Fibroblast of pulmonary artery (primary cell): ENCODE measurements around the gene SOX30.

Experiments used
- DNase-seq: peaks from one replicate; pipeline ENCODE4 v3.0.0-alpha.2; 2010; ENCODE audit warnings: low read depth
- H3K4me3 ChIP-seq: replicated peaks from 2 replicates; pipeline ENCODE4 v1.5.1; 2011; ENCODE audit warnings: low read depth, mild to moderate bottlenecking, control low read depth, low read length, moderate library complexity
- TF ChIP-seq, protein P1 (sequence below): IDR thresholded peaks from 2 replicates; pipeline ENCODE4 v1.5.1; 2011; ENCODE audit warnings: mild to moderate bottlenecking, control low read depth, low read length, inconsistent platforms; ENCODE audit errors: missing control alignments

The SOX30 gene

DNA sequence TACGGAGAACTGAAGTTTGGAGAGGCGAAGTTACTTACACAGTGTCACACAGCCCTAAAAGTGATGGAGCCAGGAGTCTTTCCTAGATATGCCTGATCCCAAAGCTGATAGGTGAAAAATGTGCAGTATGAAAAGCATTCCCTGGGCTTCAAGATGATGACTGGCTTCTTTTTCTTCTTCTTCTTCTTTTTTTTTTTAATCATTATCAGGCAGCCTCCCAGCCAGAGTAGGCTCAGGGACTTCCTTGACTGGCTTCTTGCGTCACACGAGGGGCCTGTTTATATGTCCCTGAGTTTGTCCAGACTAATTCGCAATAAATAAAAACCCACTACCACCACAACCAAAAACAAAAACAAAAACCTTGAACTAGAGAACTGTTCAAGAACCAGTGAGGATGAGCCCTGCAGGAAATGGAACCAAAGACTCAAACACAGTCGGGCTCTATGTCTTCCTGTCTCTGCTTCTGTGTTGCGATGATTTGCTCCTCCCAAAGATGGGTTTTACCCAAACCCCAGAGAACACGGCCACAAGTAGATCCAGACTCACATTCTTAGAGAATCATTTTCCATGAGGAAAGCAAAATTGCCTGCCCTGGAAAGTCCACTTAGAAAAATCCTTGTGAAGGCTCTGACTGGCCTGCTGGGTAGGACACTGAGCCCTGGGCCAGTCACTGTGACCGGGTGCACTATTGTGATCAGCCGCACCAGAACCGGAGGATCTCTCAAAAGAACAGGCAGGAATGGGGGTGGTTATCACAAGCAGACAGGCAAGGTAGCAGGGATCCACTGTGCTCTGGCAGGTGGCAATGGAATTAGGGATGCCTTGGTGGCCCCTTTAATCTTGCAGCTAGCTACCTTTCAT lies 38.6 kb downstream of the SOX30 start:
- H3K4me3 ChIP-seq = no peak overlapping the region
- no peak for DNase-seq
- TF ChIP-seq, protein P1, sequence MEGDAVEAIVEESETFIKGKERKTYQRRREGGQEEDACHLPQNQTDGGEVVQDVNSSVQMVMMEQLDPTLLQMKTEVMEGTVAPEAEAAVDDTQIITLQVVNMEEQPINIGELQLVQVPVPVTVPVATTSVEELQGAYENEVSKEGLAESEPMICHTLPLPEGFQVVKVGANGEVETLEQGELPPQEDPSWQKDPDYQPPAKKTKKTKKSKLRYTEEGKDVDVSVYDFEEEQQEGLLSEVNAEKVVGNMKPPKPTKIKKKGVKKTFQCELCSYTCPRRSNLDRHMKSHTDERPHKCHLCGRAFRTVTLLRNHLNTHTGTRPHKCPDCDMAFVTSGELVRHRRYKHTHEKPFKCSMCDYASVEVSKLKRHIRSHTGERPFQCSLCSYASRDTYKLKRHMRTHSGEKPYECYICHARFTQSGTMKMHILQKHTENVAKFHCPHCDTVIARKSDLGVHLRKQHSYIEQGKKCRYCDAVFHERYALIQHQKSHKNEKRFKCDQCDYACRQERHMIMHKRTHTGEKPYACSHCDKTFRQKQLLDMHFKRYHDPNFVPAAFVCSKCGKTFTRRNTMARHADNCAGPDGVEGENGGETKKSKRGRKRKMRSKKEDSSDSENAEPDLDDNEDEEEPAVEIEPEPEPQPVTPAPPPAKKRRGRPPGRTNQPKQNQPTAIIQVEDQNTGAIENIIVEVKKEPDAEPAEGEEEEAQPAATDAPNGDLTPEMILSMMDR = no peak

DNA sequence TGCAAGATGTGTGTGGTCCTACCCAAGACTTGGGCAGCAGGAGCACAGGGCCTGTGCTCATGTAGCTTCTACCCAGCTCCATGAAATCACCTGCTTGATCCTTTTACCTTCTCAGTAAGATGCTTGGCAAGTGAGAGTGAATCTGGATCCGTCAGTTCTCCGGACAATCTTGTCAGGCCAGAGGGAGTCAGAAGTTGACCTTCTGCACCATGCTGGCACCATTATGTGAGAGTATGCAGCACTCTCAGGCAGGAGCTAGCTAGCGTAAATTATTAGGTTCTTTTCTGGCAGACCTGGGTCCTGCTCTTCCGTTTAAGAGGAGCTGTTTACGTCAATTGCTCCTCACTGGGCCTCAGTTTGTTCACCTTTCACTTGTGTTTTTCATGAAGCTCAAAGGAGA lies 39.7 kb downstream of the SOX30 start:
- DNase-seq = no peak
- TF ChIP-seq, protein P1 = no peak

DNA sequence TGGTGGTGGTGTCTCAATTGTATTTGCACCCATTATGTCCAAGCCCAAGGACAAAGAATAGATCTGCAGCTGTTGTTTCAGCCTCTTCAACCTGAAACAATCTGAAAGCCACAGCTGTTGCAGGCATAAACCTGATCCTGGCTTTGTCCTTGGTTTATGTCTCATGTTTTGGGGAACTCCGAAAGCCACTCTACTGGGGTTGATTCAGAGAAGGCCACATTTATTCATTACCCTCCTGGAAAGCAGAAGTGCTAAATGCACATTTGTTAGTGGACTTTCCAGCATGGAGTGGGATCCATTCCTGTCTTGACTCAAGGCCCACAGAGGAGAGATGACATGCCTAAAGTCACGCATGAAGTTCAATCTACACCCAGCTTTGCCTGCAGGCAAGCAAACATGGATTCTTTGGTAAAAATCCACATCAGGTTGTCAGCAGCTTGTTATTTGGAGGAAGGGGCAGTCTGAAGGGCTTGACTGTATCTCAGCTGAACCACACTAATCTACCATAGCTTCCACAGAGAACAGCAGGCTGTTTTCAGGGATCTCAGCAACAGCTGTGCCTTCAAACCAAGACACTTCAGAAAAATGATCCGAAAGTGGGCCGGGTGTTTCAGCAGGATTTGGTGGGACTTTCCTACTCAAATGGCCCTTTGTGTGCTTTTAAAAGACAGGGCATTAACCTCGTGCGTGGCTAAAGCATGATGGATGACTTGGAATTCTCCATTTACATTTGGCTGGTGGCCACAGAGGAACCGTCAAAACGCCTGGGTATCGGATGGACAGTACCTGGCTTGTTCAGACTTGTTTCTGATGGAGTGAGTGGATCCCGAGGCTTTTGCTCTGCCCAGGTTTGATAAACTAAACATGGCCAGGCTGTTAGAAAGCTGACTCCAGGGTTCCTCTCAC lies 40.4 kb downstream of the SOX30 start:
- TF ChIP-seq, protein P1 = no peak
- DNase-seq = no peak
- no peak overlapping the region for H3K4me3 ChIP-seq

More for the DNA sequence above, 39.7 kb downstream of the SOX30 start:
- H3K4me3 ChIP-seq = no peak overlapping the region

DNA sequence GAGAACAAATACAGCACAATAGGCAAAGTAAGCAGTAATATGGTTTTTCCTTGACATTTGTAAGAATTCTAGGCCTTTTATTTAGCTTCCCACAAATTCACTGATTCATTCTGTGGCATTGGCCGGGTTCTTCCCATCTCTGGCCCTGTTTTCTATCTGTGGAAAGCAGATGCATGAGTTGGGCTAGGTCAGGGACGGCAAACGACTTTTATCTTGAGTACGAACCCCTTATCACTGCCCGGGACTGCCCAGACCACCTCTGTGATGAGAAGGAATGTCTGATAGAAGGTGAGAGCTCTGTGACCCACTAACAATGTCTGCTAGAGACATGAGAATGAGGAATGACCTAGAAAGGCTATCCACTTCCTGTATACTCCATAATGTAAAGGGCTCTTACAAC lies 41.2 kb downstream of the SOX30 start:
- TF ChIP-seq, protein P1 = no peak
- H3K4me3 ChIP-seq = no peak overlapping the region
- DNase-seq = no peak

DNA sequence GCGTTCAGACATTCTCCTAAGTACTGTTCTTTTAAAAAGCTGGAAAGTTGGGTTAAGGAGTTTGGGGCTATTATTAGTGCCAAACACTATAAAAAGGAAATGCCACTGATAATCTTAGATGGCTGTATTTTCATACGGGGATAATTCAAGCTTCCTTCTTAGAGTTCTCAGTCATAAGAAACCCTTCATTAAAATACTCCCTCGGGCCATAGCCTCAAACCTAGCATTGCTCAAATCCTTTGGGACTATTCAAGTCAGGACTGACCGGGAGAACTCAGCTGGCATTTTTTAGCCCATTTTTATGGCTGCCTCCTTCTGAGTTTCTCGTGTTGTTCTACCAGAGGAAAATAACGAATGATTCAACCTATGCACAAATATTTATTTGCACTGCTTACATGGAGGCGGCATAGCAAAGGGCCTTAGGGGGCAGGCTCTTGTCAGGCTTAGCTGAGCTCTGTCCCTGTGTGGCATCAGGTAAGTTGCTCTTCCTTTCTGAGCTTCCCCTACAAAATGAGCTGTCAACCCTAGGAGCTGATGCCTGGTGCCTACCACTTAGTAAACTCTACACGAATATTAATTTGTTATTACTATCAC lies 43.2 kb downstream of the SOX30 start:
- DNase-seq = peak; percentile 21
- no peak overlapping the region for H3K4me3 ChIP-seq

More for the DNA sequence above, 43.2 kb downstream of the SOX30 start:
- TF ChIP-seq, protein P1 = no peak
